PC-3 (cell line): ENCODE measurements around the gene APOA4. TPM values are rescaled to one million over a fixed set of nuclear protein-coding genes. Genes with fewer than 3 reads are reported as not detected.

Source experiments
- ATAC-seq: fragments of 200-7000 bp; cut with Tn5 transposase; 2 replicates; pipeline ENCODE4 v1.9.1; 2020; ENCODE audit warnings: mild to moderate bottlenecking, moderate library complexity
- BruUV-seq: library from RNA; stranded (reverse); fragments of 400-500 nt; replicated peaks from 2 replicates; lab custom pipeline; 2021; lab: Mats Ljungman, UMichigan
- CTCF ChIA-PET: fragments of 300-600 bp; sonication (Branson Sonifier 250); formaldehyde crosslinking; loops from one replicate; lab custom pipeline; 2022; ENCODE audit warnings: antibody characterized with exemption; lab: Charles Lee
- POLR2A ChIA-PET: fragments of 300-600 bp; sonication (Branson Sonifier 250); formaldehyde crosslinking; loops from one replicate; lab custom pipeline; 2022; ENCODE audit warnings: antibody characterized with exemption; ENCODE audit not compliant: unreplicated experiment; lab: Charles Lee
- DNase-seq: peaks from one replicate; pipeline ENCODE4 v3.0.0-alpha.2; 2015
- H2AFZ ChIP-seq: fragments of 300-600 bp; sonication (generic); 2 replicates; pipeline ENCODE4 v1.6.0; 2016; ENCODE audit warnings: antibody characterized with exemption, low read length
- H3F3A ChIP-seq: fragments of 300-600 bp; sonication (generic); one replicate; pipeline ENCODE4 v1.6.0; 2017; ENCODE audit warnings: antibody characterized with exemption, low read length, control low read depth, mild to moderate bottlenecking; ENCODE audit not compliant: unreplicated experiment
- H3K27ac ChIP-seq: fragments of 300-600 bp; sonication (generic); 2 replicates; pipeline ENCODE4 v1.5.1; 2016; ENCODE audit warnings: mild to moderate bottlenecking, low read length
- H3K27me3 ChIP-seq: fragments of 300-600 bp; sonication (generic); 2 replicates; pipeline ENCODE4 v1.6.1; 2016; ENCODE audit warnings: low read length, mixed read lengths
- H3K36me3 ChIP-seq: fragments of 300-600 bp; sonication (generic); 2 replicates; pipeline ENCODE4 v1.6.1; 2016; ENCODE audit warnings: low read depth, mixed run types, low read length, mixed read lengths
- H3K4me1 ChIP-seq: fragments of 300-600 bp; sonication (generic); 2 replicates; pipeline ENCODE4 v1.5.1; 2016; ENCODE audit warnings: low read length; ENCODE audit not compliant: insufficient read depth
- H3K4me2 ChIP-seq: fragments of 300-600 bp; sonication (generic); 2 replicates; pipeline ENCODE4 v1.6.0; 2016; ENCODE audit warnings: low read length
- H3K4me3 ChIP-seq: fragments of 300-600 bp; sonication (generic); 2 replicates; pipeline ENCODE4 v1.5.1; 2016; ENCODE audit warnings: mild to moderate bottlenecking, low read length, mixed read lengths
- H3K79me2 ChIP-seq: fragments of 300-600 bp; sonication (generic); 2 replicates; pipeline ENCODE4 v1.6.1; 2017; ENCODE audit warnings: low read length, mixed read lengths
- H3K9ac ChIP-seq: fragments of 300-600 bp; sonication (generic); 2 replicates; pipeline ENCODE4 v1.6.0; 2016; ENCODE audit warnings: mild to moderate bottlenecking, low read length
- H3K9me2 ChIP-seq: fragments of 300-600 bp; sonication (generic); replicated peaks from 2 replicates; pipeline ENCODE4 v1.6.1; 2016; ENCODE audit warnings: mixed run types, low read length, mixed read lengths
- H3K9me3 ChIP-seq: fragments of 300-600 bp; sonication (generic); 2 replicates; pipeline ENCODE4 v1.6.1; 2016; ENCODE audit warnings: low read length, mixed read lengths
- H4K20me1 ChIP-seq: fragments of 300-600 bp; sonication (generic); 2 replicates; pipeline ENCODE4 v1.6.1; 2016; ENCODE audit warnings: low read length, mixed read lengths
- CTCF ChIP-seq: fragments of 300-600 bp; sonication (generic); conservative IDR thresholded peaks from 2 replicates; pipeline ENCODE4 v1.5.1; 2017; ENCODE audit warnings: antibody characterized with exemption, low read depth, mild to moderate bottlenecking, low read length
- EZH2 ChIP-seq: fragments of 300-600 bp; sonication (generic); IDR thresholded peaks from one replicate; pipeline ENCODE4 v1.6.1; 2017; ENCODE audit warnings: antibody characterized with exemption, mild to moderate bottlenecking, low read length; ENCODE audit not compliant: unreplicated experiment
- EZH2phosphoT487 ChIP-seq: fragments of 300-600 bp; sonication (generic); IDR thresholded peaks from 2 replicates; pipeline ENCODE4 v1.6.1; 2018; ENCODE audit warnings: mild to moderate bottlenecking, antibody characterized with exemption, low read length, borderline replicate concordance
- intact Hi-C: fragments of 100-400 bp; cut with micrococcal nuclease; formaldehyde crosslinking; loops from 2 replicates; pipeline ENCODE4 v1.9.0; 2023
- total RNA-seq: library from RNA; depleted of rRNA; stranded (reverse); fragments of >200 nt; gene quantifications from 2 replicates; pipeline ENCODE4 v1.2.3, GENCODE V29; 2014

Gene APOA4
- total RNA-seq, 1 experiment from 2014 or later = not detected

GRCh38 chr11:116830184-116830912 is 7.2 kb upstream of the APOA4 start:
- TF ChIP-seq EZH2 = no peak
- TF ChIP-seq EZH2phosphoT487 = no peak
- no peak for TF ChIP-seq CTCF
- BruUV-seq = no TSS peak
- ATAC-seq (no peak), DNase-seq (no peak)
- POLR2A ChIA-PET = no interaction called here
- Histone ChIP-seq H3K79me2 (no peaks in the 10 kb centered on the region), H3K4me3 (no peak overlapping the region), H3K27ac (no peak overlapping the region), H3K36me3 (no peaks in the 10 kb centered on the region), H3K9me3 (no peaks in the 10 kb centered on the region), H3K4me1 (peaks cover 2% of the 10 kb centered on the region), H4K20me1 (no peaks in the 10 kb centered on the region), H3K27me3 (no peaks in the 10 kb centered on the region), H3K9ac (no peak overlapping the region), H3K9me2 (no peaks in the 10 kb centered on the region), H2AFZ (no peak overlapping the region), H3F3A (no peaks in the 10 kb centered on the region), H3K4me2 (no peak overlapping the region)
- CTCF ChIA-PET = interaction anchor here (0.6 kb wide), 1 partner anchor 46 kb away, joined by 6 read pairs; no protein-coding TSS in a partner anchor
- intact Hi-C loops = no loop called here

- H3K27ac ChIP-seq = no peak within 1 kb of the TSS
- no peaks in the 10 kb centered on the region for H3K79me2 ChIP-seq
- DNase-seq (no peak), ATAC-seq (no peak)
- no peaks in the 10 kb centered on the region for H3K9me3 ChIP-seq
- ChIA-PET CTCF (no interaction called here), POLR2A (no interaction called here)
- TF ChIP-seq CTCF (no peak), EZH2phosphoT487 (no peak), EZH2 (no peak)
- H3K36me3 ChIP-seq = no peaks in the 10 kb centered on the region
- no peaks in the 10 kb centered on the region for H4K20me1 ChIP-seq
- H3K9me2 ChIP-seq = no peaks in the 10 kb centered on the region
- no peak within 1 kb of the TSS for H3K9ac ChIP-seq
- H3K4me1 ChIP-seq = no peaks in the 10 kb centered on the region
- no peak within 1 kb of the TSS for H3K4me3 ChIP-seq
- intact Hi-C loops = no loop called here
- H3K4me2 ChIP-seq = no peak within 1 kb of the TSS
- H3K27me3 ChIP-seq = no peaks in the 10 kb centered on the region
- BruUV-seq = no TSS peak
- no peaks in the 10 kb centered on the region for H3F3A ChIP-seq
- H2AFZ ChIP-seq = no peak within 1 kb of the TSS
Observed at GRCh38 chr11:116829525-116830183, 6.5 kb upstream of the APOA4 start, which contains the start of gene APOC3. APOC3 (plus strand) TSS chr11:116829907; CDS start chr11:116830583, 676 bp downstream.
